HL-60 (cell line): Measurements from ENCODE around the gene BCL2L15.
A peak's percentile ranks its signal among the peaks of the same experiment; 100 is the strongest.

Experiments used
- DNase-seq, 2 experiments: peaks; one replicate each; pipeline ENCODE4 v3.0.0-alpha.2; 2010 to 2020; ENCODE audit warnings: low read depth in 1 of 2, low spot score in 1 of 2
- H3K27ac ChIP-seq: fragments of 250-450 bp; sonication (Bioruptor Pico); replicated peaks from 2 replicates; pipeline ENCODE4 v1.5.1; 2020; ENCODE audit warnings: mild to moderate bottlenecking, moderate library complexity
- H3K27me3 ChIP-seq: fragments of 250-450 bp; sonication (Bioruptor Pico); 2 replicates; pipeline ENCODE4 v1.5.1; 2021; ENCODE audit warnings: mild to moderate bottlenecking, moderate library complexity; ENCODE audit not compliant: insufficient read depth, poor library complexity, severe bottlenecking
- H3K4me3 ChIP-seq: replicated peaks from 2 replicates; pipeline ENCODE4 v1.5.1; 2011; ENCODE audit warnings: mild to moderate bottlenecking, control low read depth, low read length; ENCODE audit not compliant: insufficient read depth
- CTCF ChIP-seq: IDR thresholded peaks from one replicate; pipeline ENCODE4 v1.5.1; 2011; ENCODE audit warnings: low read length, control low read depth, inconsistent platforms; ENCODE audit not compliant: insufficient read depth
- GABPA ChIP-seq: IDR thresholded peaks from 2 replicates; pipeline ENCODE4 v1.6.1; 2012; ENCODE audit warnings: low read depth
- POLR2AphosphoS5 ChIP-seq: IDR thresholded peaks from 2 replicates; pipeline ENCODE4 v1.6.1; 2012; ENCODE audit warnings: low read depth
- REST ChIP-seq: IDR thresholded peaks from 2 replicates; pipeline ENCODE4 v1.6.1; 2012; ENCODE audit warnings: low read depth; ENCODE audit not compliant: insufficient replicate concordance
- SPI1 ChIP-seq: IDR thresholded peaks from 2 replicates; pipeline ENCODE4 v1.6.1; 2012; ENCODE audit warnings: low read depth, mild to moderate bottlenecking, borderline replicate concordance

The BCL2L15 gene

GRCh38 chr1:113891631-113892220 lies 4.3 kb upstream of the BCL2L15 start:
- DNase-seq: no peak
- TF ChIP-seq GABPA (no peak), CTCF (no peak), REST (no peak), POLR2AphosphoS5 (no peak), SPI1 (no peak)
- no peaks in the 10 kb centered on the region for H3K27me3 ChIP-seq
- no peak overlapping the region for H3K4me3 ChIP-seq
- no peak overlapping the region for H3K27ac ChIP-seq

- Histone ChIP-seq H3K27ac (no peak overlapping the region), H3K27me3 (no peaks in the 10 kb centered on the region), H3K4me3 (no peak overlapping the region)
- no peak for DNase-seq
- TF ChIP-seq SPI1 (no peak), GABPA (no peak), REST (no peak), CTCF (no peak), POLR2AphosphoS5 (no peak)
Measured at GRCh38 chr1:113890816-113891215, 3.4 kb upstream of the BCL2L15 start.

GRCh38 chr1:113886417-113887401 lies 672 bp downstream of the BCL2L15 start:
- no peak for DNase-seq
- Histone ChIP-seq H3K4me3 (no peak overlapping the region), H3K27me3 (no peaks in the 10 kb centered on the region), H3K27ac (peak overlapping the region; percentile 47)
- TF ChIP-seq POLR2AphosphoS5 (no peak), GABPA (no peak), SPI1 (no peak), CTCF (no peak), REST (no peak)
